IMR-90 (cell line): ENCODE results near the gene NSUN7.

Experiments
- BHLHE40 ChIP-seq: fragments of 150-350 bp; IDR thresholded peaks from 2 replicates; pipeline ENCODE4 v1.6.1; 2016; ENCODE audit warnings: mild to moderate bottlenecking, low read depth, low read length
- CEBPB ChIP-seq: IDR thresholded peaks from 2 replicates; pipeline ENCODE4 v1.6.1; 2012; ENCODE audit warnings: low read depth, low read length, improper control_type of control experiment
- FOS ChIP-seq: fragments of 150-350 bp; IDR thresholded peaks from 2 replicates; pipeline ENCODE4 v1.6.1; 2016; ENCODE audit warnings: low read depth, low read length
- MAFK ChIP-seq: IDR thresholded peaks from 2 replicates; pipeline ENCODE4 v1.6.1; 2012; ENCODE audit warnings: low read depth, low read length, improper control_type of control experiment
- MAZ ChIP-seq: IDR thresholded peaks from 2 replicates; pipeline ENCODE4 v1.6.1; 2012; ENCODE audit warnings: low read depth, mild to moderate bottlenecking, low read length, improper control_type of control experiment, moderate library complexity, borderline replicate concordance
- MXI1 ChIP-seq: IDR thresholded peaks from 2 replicates; pipeline ENCODE4 v1.6.1; 2012; ENCODE audit warnings: low read depth, mild to moderate bottlenecking, low read length, moderate library complexity, borderline replicate concordance
- POLR2A ChIP-seq: IDR thresholded peaks from 2 replicates; pipeline ENCODE4 v1.6.1; 2012; ENCODE audit warnings: mild to moderate bottlenecking, low read depth, low read length
- RAD21 ChIP-seq: IDR thresholded peaks from 2 replicates; pipeline ENCODE4 v1.6.1; 2012; ENCODE audit warnings: low read length, improper control_type of control experiment
- RFX5 ChIP-seq: IDR thresholded peaks from 2 replicates; pipeline ENCODE4 v1.8.0; 2012; ENCODE audit warnings: low read depth, mild to moderate bottlenecking, low read length, moderate library complexity
- SMC3 ChIP-seq: fragments of 150-350 bp; IDR thresholded peaks from 2 replicates; pipeline ENCODE4 v1.6.1; 2016; ENCODE audit warnings: low read depth, mild to moderate bottlenecking, antibody characterized with exemption, low read length, moderate library complexity
- TF ChIP-seq, protein P1 (sequence below): conservative IDR thresholded peaks from 2 replicates; pipeline ENCODE4 v1.5.1; 2012; ENCODE audit warnings: mild to moderate bottlenecking, low read depth, low read length, improper control_type of control experiment
- TF ChIP-seq, protein P2 (sequence below): fragments of 150-350 bp; IDR thresholded peaks from 2 replicates; pipeline ENCODE4 v1.6.1; 2017; ENCODE audit warnings: mild to moderate bottlenecking, antibody characterized with exemption, low read length, low read depth

DNA sequence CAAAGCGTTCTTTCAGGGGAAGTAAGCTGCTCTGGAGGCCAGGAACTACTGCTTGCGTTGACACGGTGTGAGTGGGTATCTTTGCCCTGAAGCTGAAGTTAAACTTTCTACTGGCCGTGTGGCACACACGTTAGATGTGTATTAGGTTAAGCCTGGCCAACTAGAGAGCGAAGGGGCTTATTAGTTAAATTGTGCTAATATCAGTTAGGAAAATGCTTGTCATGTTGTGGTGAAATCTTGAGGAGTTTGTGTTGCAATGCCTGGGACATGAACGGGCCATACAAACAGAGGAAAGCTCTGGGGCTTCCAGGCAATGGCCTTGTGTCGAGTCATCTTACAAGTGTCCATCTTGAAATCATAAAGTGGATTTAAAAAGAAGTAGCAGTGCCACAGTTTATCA is 62.6 kb downstream of the NSUN7 start:
- TF ChIP-seq, protein P1, sequence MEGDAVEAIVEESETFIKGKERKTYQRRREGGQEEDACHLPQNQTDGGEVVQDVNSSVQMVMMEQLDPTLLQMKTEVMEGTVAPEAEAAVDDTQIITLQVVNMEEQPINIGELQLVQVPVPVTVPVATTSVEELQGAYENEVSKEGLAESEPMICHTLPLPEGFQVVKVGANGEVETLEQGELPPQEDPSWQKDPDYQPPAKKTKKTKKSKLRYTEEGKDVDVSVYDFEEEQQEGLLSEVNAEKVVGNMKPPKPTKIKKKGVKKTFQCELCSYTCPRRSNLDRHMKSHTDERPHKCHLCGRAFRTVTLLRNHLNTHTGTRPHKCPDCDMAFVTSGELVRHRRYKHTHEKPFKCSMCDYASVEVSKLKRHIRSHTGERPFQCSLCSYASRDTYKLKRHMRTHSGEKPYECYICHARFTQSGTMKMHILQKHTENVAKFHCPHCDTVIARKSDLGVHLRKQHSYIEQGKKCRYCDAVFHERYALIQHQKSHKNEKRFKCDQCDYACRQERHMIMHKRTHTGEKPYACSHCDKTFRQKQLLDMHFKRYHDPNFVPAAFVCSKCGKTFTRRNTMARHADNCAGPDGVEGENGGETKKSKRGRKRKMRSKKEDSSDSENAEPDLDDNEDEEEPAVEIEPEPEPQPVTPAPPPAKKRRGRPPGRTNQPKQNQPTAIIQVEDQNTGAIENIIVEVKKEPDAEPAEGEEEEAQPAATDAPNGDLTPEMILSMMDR, result no peak
- TF ChIP-seq RAD21 (no peak), POLR2A (no peak), MXI1 (no peak), MAZ (no peak), MAFK (no peak), RFX5 (no peak), FOS (no peak), CEBPB (peak; percentile 59; the same call in 1 of the 2 replicates), BHLHE40 (no peak), SMC3 (no peak)
- TF ChIP-seq, protein P2, sequence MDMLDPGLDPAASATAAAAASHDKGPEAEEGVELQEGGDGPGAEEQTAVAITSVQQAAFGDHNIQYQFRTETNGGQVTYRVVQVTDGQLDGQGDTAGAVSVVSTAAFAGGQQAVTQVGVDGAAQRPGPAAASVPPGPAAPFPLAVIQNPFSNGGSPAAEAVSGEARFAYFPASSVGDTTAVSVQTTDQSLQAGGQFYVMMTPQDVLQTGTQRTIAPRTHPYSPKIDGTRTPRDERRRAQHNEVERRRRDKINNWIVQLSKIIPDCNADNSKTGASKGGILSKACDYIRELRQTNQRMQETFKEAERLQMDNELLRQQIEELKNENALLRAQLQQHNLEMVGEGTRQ, result no peak
